CD4-positive, alpha-beta T cell treated with Interleukin-2 at 100 ng/mL for 4 hours (primary cell): ENCODE measurements around the gene STK32A.

Experiments
- DNase-seq: peaks from one replicate; pipeline ENCODE4 v3.0.0-alpha.2; 2020; ENCODE audit warnings: low spot score

STK32A gene

GRCh38 chr5:147259837-147260236 is 25.0 kb downstream of the STK32A start:
- DNase-seq: no peak

- DNase-seq: no peak
These were observed 32.4 kb downstream of the STK32A start for GRCh38 chr5:147267082-147267832.

- no peak for DNase-seq
These were observed 41.7 kb downstream of the STK32A start for GRCh38 chr5:147276497-147276896.

- no peak for DNase-seq
These were observed 51.5 kb downstream of the STK32A start for GRCh38 chr5:147286296-147286695.

GRCh38 chr5:147287110-147287509 is 52.3 kb downstream of the STK32A start:
- DNase-seq: no peak

- no peak for DNase-seq
These were observed 55.4 kb downstream of the STK32A start for GRCh38 chr5:147290261-147290660.

GRCh38 chr5:147303251-147303650 is 68.4 kb downstream of the STK32A start:
- DNase-seq: no peak

- DNase-seq: no peak
These were observed 69.2 kb downstream of the STK32A start for GRCh38 chr5:147303976-147304375.

GRCh38 chr5:147305147-147305546 is 70.3 kb downstream of the STK32A start:
- no peak for DNase-seq

GRCh38 chr5:147306351-147306750 is 71.5 kb downstream of the STK32A start:
- no peak for DNase-seq

- no peak for DNase-seq
These were observed 72.3 kb downstream of the STK32A start for GRCh38 chr5:147307170-147307569.

GRCh38 chr5:147309621-147310020 is 74.8 kb downstream of the STK32A start:
- no peak for DNase-seq

GRCh38 chr5:147310059-147310704 is 75.4 kb downstream of the STK32A start:
- no peak for DNase-seq

GRCh38 chr5:147317978-147318684 is 83.3 kb downstream of the STK32A start:
- no peak for DNase-seq

- no peak for DNase-seq
These were observed 86.7 kb downstream of the STK32A start for GRCh38 chr5:147321569-147321968.

- DNase-seq: no peak
These were observed 92.6 kb downstream of the STK32A start for GRCh38 chr5:147327421-147327820.

GRCh38 chr5:147327905-147328304 is 93.1 kb downstream of the STK32A start:
- no peak for DNase-seq

GRCh38 chr5:147332658-147333057 is 97.8 kb downstream of the STK32A start:
- DNase-seq: no peak

GRCh38 chr5:147336876-147337275 is 102.0 kb downstream of the STK32A start:
- DNase-seq: no peak

- no peak for DNase-seq
These were observed 104.5 kb downstream of the STK32A start for GRCh38 chr5:147339313-147339712.

GRCh38 chr5:147340941-147341340 is 106.1 kb downstream of the STK32A start:
- no peak for DNase-seq

- DNase-seq: no peak
These were observed 106.5 kb downstream of the STK32A start for GRCh38 chr5:147341345-147341744.

GRCh38 chr5:147344861-147345260 is 110.0 kb downstream of the STK32A start:
- no peak for DNase-seq
